ENCODE measurements around the gene CACNG3.
"Not testable (repeated sequence)": the region's sequence is repeated elsewhere in the genome, so short reads cannot be mapped to it uniquely, and the experiment has no call there.

Gene CACNG3

DNA sequence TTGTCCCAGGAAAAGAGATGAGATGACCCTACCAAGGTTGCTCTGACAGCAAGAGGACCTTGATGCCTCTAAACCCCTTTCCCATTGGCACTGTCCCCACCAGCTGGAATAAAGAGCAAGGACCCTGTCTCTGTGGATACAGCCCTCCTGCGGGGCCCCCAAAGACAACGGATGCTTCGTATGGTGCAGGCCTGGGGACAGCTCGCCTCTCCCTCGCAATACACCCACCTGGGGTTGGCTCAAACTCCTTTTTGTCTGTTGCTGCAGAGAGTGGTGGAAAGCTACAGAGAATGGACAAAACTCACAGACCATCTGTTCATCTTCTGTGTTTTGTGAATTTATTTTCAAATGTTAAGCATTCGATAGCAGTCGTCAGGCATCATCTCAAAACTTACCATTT, 27.6 kb upstream of the CACNG3 start:
- H3K9me3 ChIP-seq (ENCODE audit: insufficient read depth, low read length): no peaks in the 10 kb centered on the region
- no peak overlapping the region for H3K9ac ChIP-seq (ENCODE audit: low read length)
- H3K27ac ChIP-seq (ENCODE audit: low read length): no peak overlapping the region
- H4K20me1 ChIP-seq (ENCODE audit: insufficient read depth, low read length): no peaks in the 10 kb centered on the region
- no peaks in the 10 kb centered on the region for H3K36me3 ChIP-seq (replicated peaks; ENCODE audit: low read depth, low read length)
- H3K79me2 ChIP-seq (ENCODE audit: low read length): no peaks in the 10 kb centered on the region
- no peak overlapping the region for H3K4me3 ChIP-seq (ENCODE audit: low read length)
- no peaks in the 10 kb centered on the region for H3K4me1 ChIP-seq (ENCODE audit: low read length)
- peaks cover 37% of the 10 kb centered on the region for H3K27me3 ChIP-seq (ENCODE audit: low read depth, low read length)
- TF ChIP-seq EZH2phosphoT487 (IDR thresholded peaks at IDR 0.05; ENCODE audit: low read depth) (no peak), CTCF (IDR thresholded peaks at IDR 0.05; ENCODE audit: low read depth, low read length) (no peak)
- no peak overlapping the region for H2AFZ ChIP-seq (ENCODE audit: low read depth, low read length)
- H3K4me2 ChIP-seq (ENCODE audit: low read length): no peak overlapping the region

DNA sequence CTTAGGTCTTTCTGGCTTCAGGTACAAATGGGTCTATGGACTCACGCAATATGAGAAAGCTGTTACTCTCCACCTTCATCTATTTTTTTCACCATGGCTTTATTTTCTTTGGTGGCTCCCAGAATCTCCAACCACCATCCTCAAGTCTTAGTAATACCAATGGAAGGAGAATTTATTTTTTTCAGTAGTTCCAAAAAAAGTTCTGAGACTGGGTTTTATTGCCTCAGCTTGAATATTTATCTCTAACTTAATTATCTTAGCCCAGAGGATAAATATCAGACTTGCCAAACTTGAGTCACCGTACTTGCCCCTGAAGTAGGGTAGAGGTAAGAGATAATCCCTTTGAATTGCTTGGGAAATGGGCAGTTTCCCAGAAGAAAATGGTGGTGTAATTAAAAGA, 23.2 kb upstream of the CACNG3 start:
- Histone ChIP-seq H2AFZ (ENCODE audit: low read depth, low read length) (no peak overlapping the region), H3K4me1 (ENCODE audit: low read length) (no peaks in the 10 kb centered on the region), H3K4me3 (ENCODE audit: low read length) (no peak overlapping the region), H3K9ac (ENCODE audit: low read length) (no peak overlapping the region), H3K4me2 (ENCODE audit: low read length) (no peak overlapping the region), H3K9me3 (ENCODE audit: insufficient read depth, low read length) (no peaks in the 10 kb centered on the region), H3K36me3 (replicated peaks; ENCODE audit: low read depth, low read length) (no peaks in the 10 kb centered on the region), H3K79me2 (ENCODE audit: low read length) (no peaks in the 10 kb centered on the region), H4K20me1 (ENCODE audit: insufficient read depth, low read length) (no peaks in the 10 kb centered on the region), H3K27me3 (ENCODE audit: low read depth, low read length) (peaks cover 12% of the 10 kb centered on the region), H3K27ac (ENCODE audit: low read length) (no peak overlapping the region)
- TF ChIP-seq EZH2phosphoT487 (IDR thresholded peaks at IDR 0.05; ENCODE audit: low read depth) (no peak), CTCF (IDR thresholded peaks at IDR 0.05; ENCODE audit: low read depth, low read length) (no peak)

DNA sequence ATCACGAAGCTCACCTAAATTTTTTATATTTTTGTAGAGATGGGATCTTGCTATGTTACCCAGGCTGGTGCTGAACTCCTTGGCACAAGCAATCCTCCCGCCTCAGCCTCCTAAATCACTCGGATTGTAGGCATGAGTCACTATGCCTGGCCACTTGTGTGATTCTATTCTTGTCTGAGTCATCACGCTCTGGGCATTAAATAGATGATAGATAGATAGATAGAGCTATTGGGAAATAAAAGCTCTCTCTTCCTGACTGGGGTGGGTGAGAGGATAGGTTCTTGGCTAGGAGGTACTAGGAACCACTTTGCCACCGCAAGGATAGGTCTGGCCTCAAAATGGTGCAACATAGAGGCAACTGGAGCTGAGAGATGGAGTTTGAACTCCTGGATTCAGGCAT, 21.4 kb upstream of the CACNG3 start:
- Histone ChIP-seq H3K36me3 (replicated peaks; ENCODE audit: low read depth, low read length) (no peaks in the 10 kb centered on the region), H3K4me2 (ENCODE audit: low read length) (no peak overlapping the region), H3K79me2 (ENCODE audit: low read length) (no peaks in the 10 kb centered on the region), H3K27me3 (ENCODE audit: low read depth, low read length) (peaks cover 11% of the 10 kb centered on the region), H3K27ac (ENCODE audit: low read length) (no peak overlapping the region), H3K4me1 (ENCODE audit: low read length) (no peaks in the 10 kb centered on the region), H3K4me3 (ENCODE audit: low read length) (no peak overlapping the region), H4K20me1 (ENCODE audit: insufficient read depth, low read length) (no peaks in the 10 kb centered on the region), H2AFZ (ENCODE audit: low read depth, low read length) (no peak overlapping the region), H3K9ac (ENCODE audit: low read length) (no peak overlapping the region), H3K9me3 (ENCODE audit: insufficient read depth, low read length) (peaks cover 6% of the 10 kb centered on the region; the same call in 1 of the 2 replicates)
- no peak for TF ChIP-seq CTCF (IDR thresholded peaks at IDR 0.05; ENCODE audit: low read depth, low read length)
- no peak for TF ChIP-seq EZH2phosphoT487 (IDR thresholded peaks at IDR 0.05; ENCODE audit: low read depth)

GRCh38 chr16:24235806-24236205, 20.3 kb upstream of the CACNG3 start:
- Histone ChIP-seq H3K9ac (ENCODE audit: low read length) (no peak overlapping the region), H2AFZ (ENCODE audit: low read depth, low read length) (no peak overlapping the region), H3K36me3 (replicated peaks; ENCODE audit: low read depth, low read length) (no peaks in the 10 kb centered on the region), H3K27ac (ENCODE audit: low read length) (no peak overlapping the region), H3K4me1 (ENCODE audit: low read length) (no peaks in the 10 kb centered on the region), H3K79me2 (ENCODE audit: low read length) (no peaks in the 10 kb centered on the region), H4K20me1 (ENCODE audit: insufficient read depth, low read length) (no peaks in the 10 kb centered on the region), H3K27me3 (ENCODE audit: low read depth, low read length) (peaks cover 5% of the 10 kb centered on the region), H3K9me3 (ENCODE audit: insufficient read depth, low read length) (peaks cover 6% of the 10 kb centered on the region; the same call in 1 of the 2 replicates), H3K4me3 (ENCODE audit: low read length) (no peak overlapping the region), H3K4me2 (ENCODE audit: low read length) (no peak overlapping the region)
- no peak for TF ChIP-seq EZH2phosphoT487 (IDR thresholded peaks at IDR 0.05; ENCODE audit: low read depth)

GRCh38 chr16:24238846-24239245, 17.3 kb upstream of the CACNG3 start:
- not testable (repeated sequence) for H2AFZ ChIP-seq (ENCODE audit: low read depth, low read length); H3K4me1 ChIP-seq (ENCODE audit: low read length); H3K4me3 ChIP-seq (ENCODE audit: low read length); H3K9ac ChIP-seq (ENCODE audit: low read length); H4K20me1 ChIP-seq (ENCODE audit: insufficient read depth, low read length); H3K9me3 ChIP-seq (ENCODE audit: insufficient read depth, low read length); H3K36me3 ChIP-seq (replicated peaks; ENCODE audit: low read depth, low read length); H3K4me2 ChIP-seq (ENCODE audit: low read length); H3K27ac ChIP-seq (ENCODE audit: low read length); H3K79me2 ChIP-seq (ENCODE audit: low read length)
- peaks cover 12% of the 10 kb centered on the region for H3K27me3 ChIP-seq (ENCODE audit: low read depth, low read length)

All from OCI-LY3 (cell line).